Uterus (tissue), 2 donors: ENCODE data around the gene DNAJB1.

Experiments
- POLR2A ChIP-seq, 2 donors: fragments of 450-650 bp; IDR thresholded peaks; one replicate each; pipeline ENCODE4 v1.6.1; 2016; ENCODE audit warnings: antibody characterized with exemption in 2 of 2, mild to moderate bottlenecking in 1 of 2, moderate library complexity in 1 of 2
- TF ChIP-seq, protein P1 (sequence below), 4 experiments: fragments of 200-600 bp in 2 of 4; fragments of 450-650 bp in 2 of 4; sonication (generic) in 2 of 4; IDR thresholded peaks; one replicate each; pipeline ENCODE4 v1.5.1; 2016 to 2019; ENCODE audit warnings: antibody characterized with exemption in 4 of 4, mild to moderate bottlenecking in 2 of 4, moderate library complexity in 1 of 4

GRCh38 chr19:14556662-14557188 lies 38.5 kb upstream of the DNAJB1 start:
- TF ChIP-seq, protein P1, sequence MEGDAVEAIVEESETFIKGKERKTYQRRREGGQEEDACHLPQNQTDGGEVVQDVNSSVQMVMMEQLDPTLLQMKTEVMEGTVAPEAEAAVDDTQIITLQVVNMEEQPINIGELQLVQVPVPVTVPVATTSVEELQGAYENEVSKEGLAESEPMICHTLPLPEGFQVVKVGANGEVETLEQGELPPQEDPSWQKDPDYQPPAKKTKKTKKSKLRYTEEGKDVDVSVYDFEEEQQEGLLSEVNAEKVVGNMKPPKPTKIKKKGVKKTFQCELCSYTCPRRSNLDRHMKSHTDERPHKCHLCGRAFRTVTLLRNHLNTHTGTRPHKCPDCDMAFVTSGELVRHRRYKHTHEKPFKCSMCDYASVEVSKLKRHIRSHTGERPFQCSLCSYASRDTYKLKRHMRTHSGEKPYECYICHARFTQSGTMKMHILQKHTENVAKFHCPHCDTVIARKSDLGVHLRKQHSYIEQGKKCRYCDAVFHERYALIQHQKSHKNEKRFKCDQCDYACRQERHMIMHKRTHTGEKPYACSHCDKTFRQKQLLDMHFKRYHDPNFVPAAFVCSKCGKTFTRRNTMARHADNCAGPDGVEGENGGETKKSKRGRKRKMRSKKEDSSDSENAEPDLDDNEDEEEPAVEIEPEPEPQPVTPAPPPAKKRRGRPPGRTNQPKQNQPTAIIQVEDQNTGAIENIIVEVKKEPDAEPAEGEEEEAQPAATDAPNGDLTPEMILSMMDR (IDR thresholded peaks at IDR 0.05) = peak; percentile 78 to 91 (median 82)
- TF ChIP-seq POLR2A (IDR thresholded peaks at IDR 0.05) = no peak
